Stimulated activated CD4-positive, alpha-beta T cell treated with anti-CD3 and anti-CD28 coated beads, Interleukin-1b, Interleukin-23, amount 100 ng/mL, for 4 hours (primary cell): ENCODE measurements around the gene FAM163B.

Experiments
- DNase-seq, 2 donors: peaks; one replicate each; pipeline ENCODE4 v3.0.0-alpha.2; 2020; ENCODE audit warnings: low read depth in 2 of 2

The FAM163B gene

GRCh38 chr9:133582501-133583045 lies 26.6 kb downstream of the FAM163B start:
- no peak for DNase-seq

DNA sequence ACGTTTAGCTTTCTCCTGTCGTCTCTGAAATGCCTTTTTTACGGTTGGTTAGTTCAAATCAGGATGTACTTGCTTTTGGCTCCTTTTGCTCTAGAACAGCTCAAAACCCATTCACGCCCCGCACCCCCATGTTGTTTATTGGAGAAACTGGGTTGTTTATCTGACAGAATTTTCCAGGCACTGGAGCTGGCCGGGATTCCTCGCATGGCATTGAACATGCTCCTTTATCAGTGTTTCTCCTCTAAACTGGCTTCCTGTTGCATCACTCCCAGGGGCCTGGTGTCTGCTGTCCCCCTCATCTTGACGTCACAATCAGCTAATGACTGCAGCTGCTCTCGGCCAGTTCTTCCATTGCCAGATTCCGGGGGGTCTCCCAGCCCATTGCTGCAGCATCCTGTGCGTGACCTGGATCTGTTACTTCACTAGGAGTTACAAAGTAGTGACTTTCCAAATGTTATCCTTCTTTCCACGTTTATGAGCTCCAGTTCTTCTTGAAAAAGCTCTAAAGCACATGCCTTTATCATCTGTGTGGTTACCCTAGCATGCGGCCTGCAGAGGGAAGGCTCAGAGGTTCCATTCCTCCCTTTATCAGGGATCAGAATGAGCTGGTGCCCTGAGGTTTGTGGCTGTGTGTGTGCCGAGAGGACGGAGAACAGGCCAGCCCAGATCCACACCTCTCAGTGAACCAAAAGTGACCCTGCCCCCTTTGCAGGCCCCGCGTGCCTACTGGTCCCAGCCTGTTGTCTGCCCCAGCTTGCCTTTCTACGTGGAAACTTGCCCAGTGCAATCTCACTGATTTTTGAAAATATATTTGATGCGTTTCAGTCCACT lies 27.5 kb downstream of the FAM163B start:
- DNase-seq: no peak

DNA sequence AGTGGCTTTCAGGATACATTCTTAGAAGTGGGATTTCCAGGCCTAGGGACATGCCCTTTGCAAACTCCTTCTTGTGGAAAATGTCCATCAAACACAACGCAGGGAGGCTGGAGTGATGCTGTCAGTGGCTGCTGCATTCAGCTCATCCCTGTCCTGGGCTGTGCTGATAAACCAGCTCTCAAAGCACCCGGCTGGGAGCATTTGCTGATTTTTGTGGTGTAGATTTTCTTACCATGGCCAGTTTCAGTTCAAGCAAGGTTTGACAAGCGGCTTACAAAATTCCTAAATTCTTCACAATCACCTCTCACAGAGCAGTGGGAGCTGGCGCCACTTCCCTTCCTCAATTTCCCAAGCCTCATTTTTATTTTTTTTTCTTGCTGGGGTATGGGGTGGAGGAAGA lies 28.2 kb downstream of the FAM163B start:
- DNase-seq: no peak

DNA sequence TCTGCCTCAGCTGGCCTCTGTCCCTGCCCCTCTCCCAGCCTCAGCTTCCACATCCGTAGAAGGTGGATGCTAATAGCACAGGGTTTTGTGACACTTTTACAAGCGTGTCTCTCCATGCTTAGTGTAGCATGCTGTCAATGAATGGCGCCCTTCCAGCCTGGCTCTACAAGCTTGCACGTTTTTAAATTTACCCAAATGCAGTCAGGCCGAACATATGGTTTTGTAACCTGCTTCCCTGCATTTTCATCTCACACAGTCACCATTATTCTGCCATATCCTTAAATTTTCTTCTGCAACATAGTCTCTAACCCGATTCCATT lies 28.8 kb downstream of the FAM163B start:
- DNase-seq: no peak

- DNase-seq: no peak
Measured at GRCh38 chr9:133579601-133580418, 29.4 kb downstream of the FAM163B start.

DNA sequence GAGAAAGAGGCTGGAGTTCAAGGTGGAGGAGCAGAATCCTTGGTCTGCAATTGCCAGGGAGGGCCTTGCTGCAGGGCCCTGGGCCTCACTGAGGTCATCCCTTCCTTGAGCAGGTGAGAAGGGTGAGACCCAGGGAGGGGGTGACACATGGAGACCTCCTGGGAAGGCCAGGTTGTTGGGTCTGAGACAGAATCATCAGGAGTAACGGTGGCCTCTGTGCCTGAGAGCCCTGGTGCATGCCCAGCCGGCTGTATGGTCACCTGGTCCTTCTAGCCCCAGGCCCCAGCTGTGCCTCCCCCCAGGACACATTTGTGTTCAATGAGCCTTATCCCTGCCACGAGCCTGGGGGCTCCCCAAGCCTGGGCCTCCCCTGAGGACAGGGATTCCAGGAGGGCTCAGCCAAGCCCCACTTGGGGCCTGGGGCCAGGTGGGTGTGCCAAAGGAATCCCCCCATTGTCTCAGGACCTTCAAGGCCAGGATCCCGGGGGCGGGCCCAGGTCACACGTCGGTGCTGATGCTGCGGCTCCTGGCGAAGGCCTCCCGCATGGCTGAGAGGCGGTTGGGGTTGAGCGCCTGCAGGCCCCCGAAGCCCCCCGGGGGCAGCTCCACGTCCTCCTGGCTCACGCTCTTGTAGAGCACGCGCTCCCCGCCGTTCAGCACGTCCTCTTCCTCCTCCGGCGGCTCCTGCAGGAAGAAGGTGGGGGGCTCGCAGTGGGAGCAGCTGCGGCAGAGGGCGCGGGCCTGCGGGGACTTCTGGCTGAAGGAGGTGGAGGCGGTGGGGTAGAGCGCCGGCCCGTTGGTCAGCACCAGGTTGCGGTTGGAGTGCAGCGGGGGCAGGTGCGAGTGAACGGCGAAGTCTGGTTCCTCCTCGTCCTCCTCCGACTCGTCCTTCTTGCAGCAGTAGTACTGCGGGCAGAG lies 30.4 kb downstream of the FAM163B start:
- DNase-seq: no peak

GRCh38 chr9:133577737-133578112 lies 31.5 kb downstream of the FAM163B start:
- DNase-seq: no peak

GRCh38 chr9:133576875-133577736 lies 32.1 kb downstream of the FAM163B start:
- DNase-seq: no peak

DNA sequence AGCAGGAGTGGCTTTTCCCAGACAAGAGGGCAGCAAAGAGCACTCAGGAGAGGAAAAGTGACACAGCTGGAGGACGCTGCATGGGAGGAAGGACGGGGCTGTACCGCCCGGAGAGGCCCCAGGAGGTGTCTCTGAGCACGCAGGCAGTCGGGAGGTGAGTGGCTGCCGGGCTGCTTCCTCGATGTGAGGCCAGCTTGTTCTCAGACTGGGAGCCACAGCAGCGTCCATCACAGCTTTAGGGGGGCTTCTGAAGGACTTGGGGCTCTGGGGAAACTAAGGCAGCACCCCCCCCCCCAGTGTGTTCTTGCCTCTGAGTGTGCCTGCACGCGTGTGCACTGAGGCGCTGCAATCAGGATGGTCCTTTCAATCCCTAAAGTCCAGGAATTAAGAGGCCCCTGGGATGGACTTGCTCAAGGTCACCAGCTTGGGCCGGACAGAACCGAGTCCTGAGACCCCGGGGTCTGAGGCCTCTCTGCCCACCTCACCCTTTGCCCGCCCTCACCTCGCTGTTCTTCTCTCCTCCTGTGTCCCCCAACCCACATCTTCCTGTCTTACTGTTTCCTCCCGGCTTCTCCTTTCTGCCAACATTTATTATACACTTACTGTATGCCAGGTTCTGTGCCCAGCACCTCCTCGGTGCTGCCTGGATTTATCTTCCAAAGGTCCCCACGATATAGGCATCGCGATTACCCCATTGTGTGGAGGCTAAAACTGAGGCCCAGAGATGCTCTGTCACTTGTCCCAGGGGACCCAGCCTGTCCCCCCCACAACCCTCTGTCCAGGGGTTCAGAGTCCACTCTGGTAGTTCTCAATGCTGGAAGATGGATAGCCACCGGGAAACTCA lies 32.9 kb downstream of the FAM163B start:
- no peak for DNase-seq

- DNase-seq: no peak
Measured at GRCh38 chr9:133575186-133576030, 33.8 kb downstream of the FAM163B start.

GRCh38 chr9:133574771-133575170 lies 34.4 kb downstream of the FAM163B start:
- no peak for DNase-seq

GRCh38 chr9:133573791-133574515 lies 35.2 kb downstream of the FAM163B start:
- no peak for DNase-seq

GRCh38 chr9:133572821-133573361 lies 36.3 kb downstream of the FAM163B start:
- no peak for DNase-seq

DNA sequence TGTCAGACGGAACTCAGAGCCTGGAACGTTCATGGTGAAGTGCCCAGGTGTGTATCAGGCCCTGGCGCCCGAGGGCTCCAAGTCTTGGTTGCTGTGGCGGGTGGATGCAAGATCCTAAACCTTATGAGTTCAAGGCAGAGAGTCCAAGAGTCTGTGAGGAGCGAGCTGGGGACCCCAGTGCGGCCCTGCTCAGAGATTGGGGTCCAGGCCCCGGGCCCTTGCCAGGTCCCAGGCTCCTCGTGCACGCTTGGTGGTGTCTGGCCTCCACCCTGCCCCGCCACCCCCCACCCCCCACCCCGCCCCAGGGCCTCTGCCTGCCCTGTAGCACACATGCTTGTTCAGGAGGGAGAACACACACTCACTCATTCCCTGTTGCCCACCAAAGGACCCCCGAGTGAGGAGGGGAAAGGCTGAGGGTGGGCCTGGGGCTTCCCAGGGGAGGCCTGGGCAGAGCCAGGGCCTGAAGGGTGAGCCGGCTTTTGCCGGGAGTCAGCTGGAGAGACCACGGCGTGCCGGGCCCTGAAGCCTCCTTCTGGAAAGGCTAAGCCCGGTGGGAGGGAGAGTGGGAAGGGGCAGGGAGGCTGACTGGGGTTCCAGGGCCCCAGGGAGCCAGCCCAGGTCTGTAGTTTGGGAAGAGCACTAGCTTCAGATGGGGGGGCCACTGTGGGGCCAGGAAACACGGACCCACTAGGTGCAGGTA lies 37.1 kb downstream of the FAM163B start:
- no peak for DNase-seq

- DNase-seq: no peak
Measured at GRCh38 chr9:133571391-133571890, 37.7 kb downstream of the FAM163B start.

GRCh38 chr9:133570691-133571080 lies 38.5 kb downstream of the FAM163B start:
- no peak for DNase-seq
